ENCODE data around the gene CX3CR1.

Gene CX3CR1

DNA sequence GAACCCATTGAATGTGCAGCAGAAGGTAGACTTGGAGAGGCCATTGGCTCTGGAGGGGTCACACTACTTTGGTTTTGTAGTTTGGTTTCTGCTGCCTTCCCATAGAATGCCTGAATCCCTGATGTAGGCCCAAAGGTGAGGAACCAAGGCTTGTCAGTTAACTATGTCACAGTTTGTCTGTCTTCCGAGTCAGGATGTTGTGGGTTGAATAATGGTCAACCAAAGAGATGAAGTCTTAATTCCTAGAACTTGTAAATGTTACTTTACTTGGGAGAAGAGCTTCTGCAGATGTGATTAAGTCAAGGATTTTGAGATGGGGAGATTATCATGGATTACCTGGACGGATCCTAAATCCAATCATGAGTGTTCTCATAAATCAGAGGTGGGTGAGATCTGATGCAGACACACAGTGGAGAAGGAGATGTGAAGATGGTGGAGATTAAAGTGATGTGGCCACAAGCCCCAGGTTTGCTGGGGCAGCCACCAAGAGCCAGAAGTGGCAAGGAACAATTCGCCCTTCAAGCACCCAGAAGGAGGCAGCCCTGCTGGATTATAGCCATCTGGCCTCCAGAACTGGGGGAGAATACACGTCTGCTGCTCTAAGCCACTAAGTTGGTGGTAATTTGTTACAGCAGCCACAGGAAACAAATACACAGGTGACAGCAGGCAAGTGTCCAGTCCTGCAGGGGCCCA, 47.4 kb upstream of the CX3CR1 start:
- no peak overlapping the region for H3K4me3 ChIP-seq (replicated peaks; ENCODE audit: insufficient read depth, low read length)
- TF ChIP-seq GABPA (IDR thresholded peaks at IDR 0.05; ENCODE audit: low read depth) = no peak
- TF ChIP-seq SPI1 (IDR thresholded peaks at IDR 0.05; ENCODE audit: borderline replicate concordance, low read depth) = no peak
- TF ChIP-seq, protein P1, sequence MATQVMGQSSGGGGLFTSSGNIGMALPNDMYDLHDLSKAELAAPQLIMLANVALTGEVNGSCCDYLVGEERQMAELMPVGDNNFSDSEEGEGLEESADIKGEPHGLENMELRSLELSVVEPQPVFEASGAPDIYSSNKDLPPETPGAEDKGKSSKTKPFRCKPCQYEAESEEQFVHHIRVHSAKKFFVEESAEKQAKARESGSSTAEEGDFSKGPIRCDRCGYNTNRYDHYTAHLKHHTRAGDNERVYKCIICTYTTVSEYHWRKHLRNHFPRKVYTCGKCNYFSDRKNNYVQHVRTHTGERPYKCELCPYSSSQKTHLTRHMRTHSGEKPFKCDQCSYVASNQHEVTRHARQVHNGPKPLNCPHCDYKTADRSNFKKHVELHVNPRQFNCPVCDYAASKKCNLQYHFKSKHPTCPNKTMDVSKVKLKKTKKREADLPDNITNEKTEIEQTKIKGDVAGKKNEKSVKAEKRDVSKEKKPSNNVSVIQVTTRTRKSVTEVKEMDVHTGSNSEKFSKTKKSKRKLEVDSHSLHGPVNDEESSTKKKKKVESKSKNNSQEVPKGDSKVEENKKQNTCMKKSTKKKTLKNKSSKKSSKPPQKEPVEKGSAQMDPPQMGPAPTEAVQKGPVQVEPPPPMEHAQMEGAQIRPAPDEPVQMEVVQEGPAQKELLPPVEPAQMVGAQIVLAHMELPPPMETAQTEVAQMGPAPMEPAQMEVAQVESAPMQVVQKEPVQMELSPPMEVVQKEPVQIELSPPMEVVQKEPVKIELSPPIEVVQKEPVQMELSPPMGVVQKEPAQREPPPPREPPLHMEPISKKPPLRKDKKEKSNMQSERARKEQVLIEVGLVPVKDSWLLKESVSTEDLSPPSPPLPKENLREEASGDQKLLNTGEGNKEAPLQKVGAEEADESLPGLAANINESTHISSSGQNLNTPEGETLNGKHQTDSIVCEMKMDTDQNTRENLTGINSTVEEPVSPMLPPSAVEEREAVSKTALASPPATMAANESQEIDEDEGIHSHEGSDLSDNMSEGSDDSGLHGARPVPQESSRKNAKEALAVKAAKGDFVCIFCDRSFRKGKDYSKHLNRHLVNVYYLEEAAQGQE (IDR thresholded peaks at IDR 0.05; ENCODE audit: insufficient replicate concordance, low read depth) = no peak
- TF ChIP-seq, protein P2, sequence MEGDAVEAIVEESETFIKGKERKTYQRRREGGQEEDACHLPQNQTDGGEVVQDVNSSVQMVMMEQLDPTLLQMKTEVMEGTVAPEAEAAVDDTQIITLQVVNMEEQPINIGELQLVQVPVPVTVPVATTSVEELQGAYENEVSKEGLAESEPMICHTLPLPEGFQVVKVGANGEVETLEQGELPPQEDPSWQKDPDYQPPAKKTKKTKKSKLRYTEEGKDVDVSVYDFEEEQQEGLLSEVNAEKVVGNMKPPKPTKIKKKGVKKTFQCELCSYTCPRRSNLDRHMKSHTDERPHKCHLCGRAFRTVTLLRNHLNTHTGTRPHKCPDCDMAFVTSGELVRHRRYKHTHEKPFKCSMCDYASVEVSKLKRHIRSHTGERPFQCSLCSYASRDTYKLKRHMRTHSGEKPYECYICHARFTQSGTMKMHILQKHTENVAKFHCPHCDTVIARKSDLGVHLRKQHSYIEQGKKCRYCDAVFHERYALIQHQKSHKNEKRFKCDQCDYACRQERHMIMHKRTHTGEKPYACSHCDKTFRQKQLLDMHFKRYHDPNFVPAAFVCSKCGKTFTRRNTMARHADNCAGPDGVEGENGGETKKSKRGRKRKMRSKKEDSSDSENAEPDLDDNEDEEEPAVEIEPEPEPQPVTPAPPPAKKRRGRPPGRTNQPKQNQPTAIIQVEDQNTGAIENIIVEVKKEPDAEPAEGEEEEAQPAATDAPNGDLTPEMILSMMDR (IDR thresholded peaks at IDR 0.05; ENCODE audit: insufficient read depth, low read length) = no peak
- TF ChIP-seq POLR2AphosphoS5 (IDR thresholded peaks at IDR 0.05; ENCODE audit: low read depth) = no peak
- H3K27ac ChIP-seq (replicated peaks) = no peak overlapping the region
- no peaks in the 10 kb centered on the region for H3K27me3 ChIP-seq (ENCODE audit: insufficient read depth, poor library complexity, severe bottlenecking)
- DNase-seq (ENCODE audit: low read depth in 1 of 2, low spot score in 1 of 2) = no peak

DNA sequence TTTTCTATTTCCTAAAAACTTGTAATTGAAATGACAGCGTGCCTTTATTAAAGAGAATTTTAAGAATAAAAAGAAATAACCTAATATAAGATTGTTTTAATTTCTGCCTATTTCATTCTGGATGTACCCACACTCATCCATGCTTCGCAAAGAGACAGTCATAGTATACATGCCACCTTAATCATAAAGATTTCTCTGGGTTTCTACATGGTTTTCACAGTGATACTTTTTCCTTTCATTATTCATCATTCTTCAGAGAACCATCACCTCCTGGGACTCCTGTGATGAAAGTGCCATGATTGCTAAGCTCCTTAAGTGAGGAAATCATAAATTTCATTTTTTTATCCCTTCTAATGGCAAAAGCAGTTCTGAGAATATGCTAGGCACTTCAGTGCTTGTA, 45.4 kb upstream of the CX3CR1 start:
- Histone ChIP-seq H3K27ac (replicated peaks) (no peak overlapping the region), H3K4me3 (replicated peaks; ENCODE audit: insufficient read depth, low read length) (no peak overlapping the region), H3K27me3 (ENCODE audit: insufficient read depth, poor library complexity, severe bottlenecking) (no peaks in the 10 kb centered on the region)
- no peak for DNase-seq (ENCODE audit: low read depth in 1 of 2, low spot score in 1 of 2)
- TF ChIP-seq, protein P1 (IDR thresholded peaks at IDR 0.05; ENCODE audit: insufficient replicate concordance, low read depth) = no peak
- TF ChIP-seq, protein P2 (IDR thresholded peaks at IDR 0.05; ENCODE audit: insufficient read depth, low read length) = no peak

DNA sequence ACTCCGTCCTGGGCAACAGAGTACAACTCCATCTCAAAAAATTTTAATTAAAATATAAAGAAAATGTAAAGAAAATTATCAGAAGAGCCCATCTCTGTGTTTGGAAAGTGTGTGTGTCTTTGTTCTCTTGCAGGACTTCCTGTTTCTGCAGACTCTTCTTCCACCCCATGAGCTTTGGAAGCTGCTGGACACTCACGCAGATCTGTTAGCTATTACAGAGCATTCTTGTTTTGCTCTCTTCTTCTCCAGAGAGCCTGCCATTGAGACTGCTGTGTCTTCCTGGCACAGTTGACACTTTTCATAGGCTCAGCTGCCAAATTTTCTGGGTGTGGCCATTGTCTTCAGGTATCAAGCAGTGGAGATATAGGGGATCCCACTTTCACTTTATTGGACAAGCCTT, 43.7 kb upstream of the CX3CR1 start:
- H3K27me3 ChIP-seq (ENCODE audit: insufficient read depth, poor library complexity, severe bottlenecking) = no peaks in the 10 kb centered on the region
- DNase-seq (ENCODE audit: low read depth in 1 of 2, low spot score in 1 of 2) = peak in 1 of 2 experiments; percentile 65
- H3K4me3 ChIP-seq (replicated peaks; ENCODE audit: insufficient read depth, low read length) = no peak overlapping the region
- H3K27ac ChIP-seq (replicated peaks) = peak overlapping the region; percentile 50
- TF ChIP-seq, protein P1 (IDR thresholded peaks at IDR 0.05; ENCODE audit: insufficient replicate concordance, low read depth) = no peak
- TF ChIP-seq SPI1 (IDR thresholded peaks at IDR 0.05; ENCODE audit: borderline replicate concordance, low read depth) = peak; percentile 87
